IPS-18c (cell line): ENCODE data around the gene RRM1.
"Not testable (repeated sequence)": the region's sequence is repeated elsewhere in the genome, so short reads cannot be mapped to it uniquely, and the experiment has no call there.

ENCODE experiments used
- H3K4me3 ChIP-seq: 2 replicates; pipeline ENCODE4 v1.7.0; 2013; ENCODE audit warnings: low read depth, mild to moderate bottlenecking, low read length, moderate library complexity; ENCODE audit not compliant: insufficient read depth
- H3K9me3 ChIP-seq: one replicate; pipeline ENCODE4 v1.6.1; 2013; ENCODE audit warnings: mild to moderate bottlenecking, low read length, moderate library complexity; ENCODE audit not compliant: control insufficient read depth, insufficient read depth

The RRM1 gene

GRCh38 chr11:4167292-4167691, 72.7 kb downstream of the RRM1 start:
- no peak overlapping the region for H3K4me3 ChIP-seq
- no peaks in the 10 kb centered on the region for H3K9me3 ChIP-seq

- Histone ChIP-seq H3K9me3 (no peaks in the 10 kb centered on the region), H3K4me3 (no peak overlapping the region)
Observed at GRCh38 chr11:4167758-4168157, 73.2 kb downstream of the RRM1 start.

- not testable (repeated sequence) for H3K9me3 ChIP-seq
- peak overlapping the region; percentile 38; the same call in 1 of the 2 replicates for H3K4me3 ChIP-seq
Observed at GRCh38 chr11:4175620-4176350, 81.2 kb downstream of the RRM1 start.

GRCh38 chr11:4178813-4179662, 84.4 kb downstream of the RRM1 start:
- no peak overlapping the region for H3K4me3 ChIP-seq
- no peaks in the 10 kb centered on the region for H3K9me3 ChIP-seq

- no peaks in the 10 kb centered on the region for H3K9me3 ChIP-seq
- no peak overlapping the region for H3K4me3 ChIP-seq
Observed at GRCh38 chr11:4180441-4181183, 86.0 kb downstream of the RRM1 start.

GRCh38 chr11:4181782-4182721, 87.5 kb downstream of the RRM1 start:
- Histone ChIP-seq H3K9me3 (no peaks in the 10 kb centered on the region), H3K4me3 (no peak overlapping the region)

- Histone ChIP-seq H3K4me3 (no peak overlapping the region), H3K9me3 (no peaks in the 10 kb centered on the region)
Observed at GRCh38 chr11:4183410-4184057, 88.9 kb downstream of the RRM1 start.

GRCh38 chr11:4184163-4184916, 89.7 kb downstream of the RRM1 start:
- H3K4me3 ChIP-seq = no peak overlapping the region
- no peaks in the 10 kb centered on the region for H3K9me3 ChIP-seq

GRCh38 chr11:4185561-4185960, 91.0 kb downstream of the RRM1 start:
- H3K9me3 ChIP-seq = no peaks in the 10 kb centered on the region
- H3K4me3 ChIP-seq = no peak overlapping the region

GRCh38 chr11:4186464-4187054, 92.0 kb downstream of the RRM1 start:
- Histone ChIP-seq H3K9me3 (no peaks in the 10 kb centered on the region), H3K4me3 (peak overlapping the region; percentile 80; the same call in 1 of the 2 replicates)

GRCh38 chr11:4187055-4187988, 92.7 kb downstream of the RRM1 start:
- no peaks in the 10 kb centered on the region for H3K9me3 ChIP-seq
- peak overlapping the region; percentile 80 for H3K4me3 ChIP-seq
